Measurements from ENCODE around the gene DNAJC11.
"Not testable (repeated sequence)": the region's sequence is repeated elsewhere in the genome, so short reads cannot be mapped to it uniquely, and the experiment has no call there.

DNAJC11 gene

DNA sequence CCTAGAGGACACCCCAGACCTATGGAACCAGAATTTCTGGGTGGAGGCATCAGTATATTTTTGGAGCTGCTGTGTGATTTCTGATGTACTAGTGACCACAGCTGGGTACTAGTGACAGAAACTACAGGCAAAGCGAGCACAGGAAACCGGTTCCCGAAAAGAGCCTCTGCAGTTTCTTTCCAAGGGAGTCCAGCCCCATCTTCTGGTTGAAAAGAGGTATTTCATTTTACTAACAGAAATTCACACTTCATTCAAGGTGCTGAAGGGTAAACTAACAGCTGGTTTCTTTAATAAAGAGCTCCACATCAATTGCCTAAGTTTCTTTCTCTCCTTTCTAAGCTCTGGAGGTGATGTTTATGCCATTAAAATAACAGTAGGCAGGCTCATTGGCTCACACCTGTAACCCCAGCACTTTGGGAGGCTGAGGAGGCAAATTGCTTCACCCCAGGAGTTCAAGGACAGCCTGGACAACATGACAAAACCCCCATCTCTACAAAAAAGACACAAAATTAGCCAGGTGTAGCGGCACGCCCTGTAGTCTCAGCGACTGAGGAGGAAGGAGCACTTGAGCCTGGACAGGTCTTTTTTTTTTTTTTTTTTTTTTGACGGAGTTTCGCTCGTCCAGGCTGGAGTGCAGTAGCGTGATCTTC lies 55.0 kb downstream of the DNAJC11 start:
- Mint-ChIP-seq H3K27me3 (no peaks in the 10 kb centered on the region), H3K4me1 (no peaks in the 10 kb centered on the region), H3K4me3 (no peak overlapping the region), H3K9me3 (no peaks in the 10 kb centered on the region), H3K27ac (no peak overlapping the region)
- DNase-seq (no peak), ATAC-seq (peak; percentile 57)

DNA sequence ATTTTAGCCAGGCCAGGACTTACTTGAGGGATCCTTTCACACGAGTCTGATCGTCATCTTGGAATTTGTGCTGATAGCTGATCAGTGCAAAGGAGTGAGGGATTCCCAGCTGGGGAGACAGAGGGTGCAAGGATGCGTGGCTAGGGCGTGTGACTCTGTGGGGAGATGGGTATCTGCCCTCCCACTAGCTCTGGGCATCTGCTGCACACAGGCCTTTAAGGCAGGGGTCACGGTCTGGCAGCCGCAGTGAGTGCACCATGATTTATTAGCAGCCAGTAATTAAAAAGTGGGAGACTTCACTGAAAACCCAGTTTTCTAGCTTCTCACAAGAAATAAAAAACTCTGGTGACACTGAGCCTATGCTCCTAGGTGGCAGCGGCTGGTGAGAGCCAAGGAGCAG lies 56.6 kb downstream of the DNAJC11 start:
- Mint-ChIP-seq H3K27me3 (no peaks in the 10 kb centered on the region), H3K4me1 (no peaks in the 10 kb centered on the region), H3K9me3 (no peaks in the 10 kb centered on the region), H3K27ac (no peak overlapping the region), H3K4me3 (no peak overlapping the region)
- no peak for DNase-seq
- ATAC-seq = no peak

DNA sequence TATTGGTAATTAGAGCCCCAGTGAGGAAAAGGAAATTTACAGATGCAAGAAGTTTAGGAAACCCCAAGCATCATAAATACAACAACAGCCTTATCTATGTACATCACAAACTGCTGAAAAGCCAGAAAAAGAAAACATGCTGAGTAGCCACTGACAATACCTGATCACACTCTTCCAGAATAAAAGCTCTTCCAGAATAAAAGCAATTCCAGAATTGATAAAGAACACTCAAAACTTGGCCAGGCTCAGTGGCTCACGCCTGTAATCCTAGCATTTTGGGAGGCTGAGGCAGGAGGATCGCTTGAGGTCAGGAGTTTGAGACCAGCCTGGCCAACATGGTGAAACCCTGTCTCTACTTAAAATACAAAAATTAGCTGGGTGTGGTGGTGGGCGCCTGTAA lies 60.7 kb downstream of the DNAJC11 start:
- not testable (repeated sequence) for H3K4me3 Mint-ChIP-seq, H3K4me1 Mint-ChIP-seq, H3K27ac Mint-ChIP-seq, H3K9me3 Mint-ChIP-seq, H3K27me3 Mint-ChIP-seq, DNase-seq, ATAC-seq

DNA sequence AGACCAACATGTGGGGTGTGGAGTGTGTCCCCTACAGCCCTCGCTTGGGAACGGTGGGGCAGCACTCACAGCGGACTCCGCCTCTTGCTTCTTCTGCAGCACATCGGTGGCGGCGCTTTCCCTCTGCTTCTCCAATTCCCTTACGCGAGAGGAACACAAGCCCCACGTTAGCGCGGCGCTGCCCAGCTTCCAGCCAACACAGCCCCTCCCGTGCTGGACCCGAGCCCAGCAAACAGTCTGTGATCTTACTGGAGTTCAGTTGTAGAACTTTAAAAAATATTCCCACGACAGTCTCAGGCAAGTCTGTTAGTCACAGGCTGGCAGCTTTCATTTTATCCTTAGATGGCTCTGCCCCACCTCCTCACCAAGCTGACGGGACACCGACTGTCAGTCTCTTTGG lies 63.4 kb downstream of the DNAJC11 start:
- no peaks in the 10 kb centered on the region for H3K27me3 Mint-ChIP-seq
- no peak for DNase-seq

DNA sequence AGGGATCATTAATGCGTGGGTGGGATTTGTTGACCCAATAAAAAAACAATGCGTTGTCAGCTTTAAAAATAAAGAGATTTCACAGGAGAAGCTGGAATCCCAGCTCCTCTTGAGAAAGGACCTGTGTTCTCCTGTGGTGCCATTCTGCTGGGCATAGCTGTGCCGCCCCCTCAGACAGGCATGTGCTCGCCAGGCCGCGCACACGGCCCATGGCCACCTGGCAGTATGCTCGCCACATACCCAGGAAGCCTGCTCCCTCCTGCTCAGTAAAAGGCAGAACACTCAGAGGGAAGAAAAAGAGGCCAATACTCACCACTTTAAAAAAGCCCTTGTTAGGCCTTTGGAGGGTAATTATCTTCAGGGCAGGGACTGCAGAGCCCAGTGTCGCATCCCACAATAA lies 63.8 kb downstream of the DNAJC11 start:
- Mint-ChIP-seq H3K27me3 (no peaks in the 10 kb centered on the region), H3K27ac (peak overlapping the region; percentile 37 to 77), H3K4me1 (no peaks in the 10 kb centered on the region), H3K9me3 (no peaks in the 10 kb centered on the region), H3K4me3 (no peak overlapping the region)
- ATAC-seq (no peak), DNase-seq (no peak)

More for the DNA sequence above, 63.4 kb downstream of the DNAJC11 start:
- Mint-ChIP-seq H3K4me3 (no peak overlapping the region), H3K27ac (no peak overlapping the region), H3K9me3 (no peaks in the 10 kb centered on the region), H3K4me1 (no peaks in the 10 kb centered on the region)
- no peak for ATAC-seq

DNA sequence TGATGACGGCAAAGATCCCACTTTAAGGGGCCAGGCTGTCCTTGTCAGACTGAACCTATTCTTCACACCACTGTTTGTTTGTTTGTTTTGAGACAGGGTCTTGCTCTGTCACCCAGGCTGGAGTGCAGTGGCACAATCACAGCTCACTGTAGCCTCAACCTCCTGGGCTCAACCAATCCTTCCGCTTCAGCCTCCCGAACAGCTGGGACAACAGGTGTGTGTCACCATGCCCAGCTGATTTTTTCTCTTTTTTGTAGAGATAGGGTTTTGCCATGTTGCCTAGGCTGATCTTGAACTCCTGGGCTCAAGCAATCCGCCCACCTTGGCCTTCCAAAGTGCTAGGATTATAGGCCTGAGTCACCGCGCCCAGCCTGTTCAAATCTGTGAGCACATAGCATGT lies 64.8 kb downstream of the DNAJC11 start:
- not testable (repeated sequence) for ATAC-seq, H3K27me3 Mint-ChIP-seq, DNase-seq, H3K4me1 Mint-ChIP-seq, H3K9me3 Mint-ChIP-seq, H3K27ac Mint-ChIP-seq, H3K4me3 Mint-ChIP-seq

DNA sequence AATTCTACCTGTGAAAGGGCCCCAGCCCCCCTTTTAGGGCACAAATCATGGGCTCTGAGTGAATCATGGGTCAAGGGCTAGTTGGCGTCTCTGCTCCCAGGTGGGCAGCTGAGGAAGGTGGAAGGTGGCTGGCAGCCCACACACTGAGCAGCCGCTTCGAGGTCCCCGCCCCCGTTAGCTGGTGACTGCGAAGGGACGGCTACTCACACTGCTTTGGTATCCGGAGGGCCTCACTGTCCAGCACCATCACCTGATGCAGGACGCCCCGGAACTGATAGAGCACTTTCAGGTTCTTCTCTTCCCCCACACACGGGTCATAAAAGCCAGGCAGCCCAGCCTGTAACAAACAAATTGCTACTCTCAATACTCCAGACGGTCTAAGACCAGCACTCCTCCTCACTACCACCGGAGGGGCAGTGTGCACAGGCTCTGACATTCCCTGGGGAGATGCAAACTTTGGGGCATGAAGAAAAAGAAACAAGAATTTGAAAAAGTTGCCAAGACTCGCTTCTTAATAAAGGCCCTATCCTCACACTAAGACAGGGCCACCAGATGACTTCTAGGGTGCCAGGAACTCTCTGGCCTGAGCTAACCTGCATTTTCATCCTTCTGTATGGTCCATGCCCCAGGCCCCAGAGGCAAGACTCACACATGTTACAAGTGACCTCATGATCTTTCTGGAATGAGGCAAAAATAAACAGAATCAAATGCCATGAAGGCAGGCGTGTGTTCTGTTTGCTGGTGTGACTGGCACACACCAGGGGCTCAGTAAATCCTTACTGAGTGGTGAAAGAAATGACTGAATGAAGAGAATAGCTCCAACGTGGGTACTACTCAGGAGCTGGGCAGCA lies 65.5 kb downstream of the DNAJC11 start:
- no peaks in the 10 kb centered on the region for H3K27me3 Mint-ChIP-seq
- H3K4me3 Mint-ChIP-seq = no peak overlapping the region
- H3K4me1 Mint-ChIP-seq = no peaks in the 10 kb centered on the region
- H3K9me3 Mint-ChIP-seq = no peaks in the 10 kb centered on the region
- no peak overlapping the region for H3K27ac Mint-ChIP-seq
- ATAC-seq (no peak), DNase-seq (no peak)

DNA sequence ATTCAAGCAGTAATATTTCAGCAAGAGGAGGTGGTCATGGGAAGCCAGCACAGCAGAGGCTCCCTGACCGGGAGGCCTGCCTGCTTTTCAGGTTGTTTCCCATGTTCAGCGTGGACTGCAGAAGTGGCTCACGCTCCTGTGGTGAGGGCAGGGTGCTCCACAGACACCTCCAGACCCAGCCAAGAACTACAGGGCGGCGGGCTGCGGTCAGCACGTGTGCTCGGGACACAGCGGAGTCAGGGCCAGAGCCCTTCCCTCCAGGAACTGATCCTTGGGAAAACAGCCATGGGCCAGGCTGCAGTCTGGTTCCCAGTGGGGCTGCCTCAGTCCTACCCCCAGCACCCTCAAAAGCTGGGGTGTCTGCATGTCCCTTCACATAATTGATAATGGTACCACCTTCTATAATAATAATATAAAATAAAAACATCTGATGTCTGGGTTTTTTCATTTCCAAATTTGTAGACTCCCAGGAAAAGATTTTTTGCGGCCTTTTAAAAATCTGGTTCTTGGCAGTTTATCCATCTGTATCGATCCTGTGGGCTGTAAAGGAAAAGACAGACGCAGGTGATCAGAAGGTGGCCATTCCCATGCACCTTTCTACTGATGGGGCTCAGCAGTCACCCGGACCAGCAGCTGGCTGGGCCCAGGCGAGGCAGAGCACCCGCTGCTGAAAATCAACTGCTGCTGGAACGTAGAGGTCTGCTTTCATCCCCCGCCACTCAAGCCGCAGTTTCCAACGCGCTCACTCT lies 66.3 kb downstream of the DNAJC11 start:
- H3K4me1 Mint-ChIP-seq = no peaks in the 10 kb centered on the region
- no peak overlapping the region for H3K27ac Mint-ChIP-seq
- no peak for ATAC-seq
- DNase-seq = no peak
- H3K4me3 Mint-ChIP-seq = no peak overlapping the region
- H3K27me3 Mint-ChIP-seq = no peaks in the 10 kb centered on the region
- no peaks in the 10 kb centered on the region for H3K9me3 Mint-ChIP-seq

DNA sequence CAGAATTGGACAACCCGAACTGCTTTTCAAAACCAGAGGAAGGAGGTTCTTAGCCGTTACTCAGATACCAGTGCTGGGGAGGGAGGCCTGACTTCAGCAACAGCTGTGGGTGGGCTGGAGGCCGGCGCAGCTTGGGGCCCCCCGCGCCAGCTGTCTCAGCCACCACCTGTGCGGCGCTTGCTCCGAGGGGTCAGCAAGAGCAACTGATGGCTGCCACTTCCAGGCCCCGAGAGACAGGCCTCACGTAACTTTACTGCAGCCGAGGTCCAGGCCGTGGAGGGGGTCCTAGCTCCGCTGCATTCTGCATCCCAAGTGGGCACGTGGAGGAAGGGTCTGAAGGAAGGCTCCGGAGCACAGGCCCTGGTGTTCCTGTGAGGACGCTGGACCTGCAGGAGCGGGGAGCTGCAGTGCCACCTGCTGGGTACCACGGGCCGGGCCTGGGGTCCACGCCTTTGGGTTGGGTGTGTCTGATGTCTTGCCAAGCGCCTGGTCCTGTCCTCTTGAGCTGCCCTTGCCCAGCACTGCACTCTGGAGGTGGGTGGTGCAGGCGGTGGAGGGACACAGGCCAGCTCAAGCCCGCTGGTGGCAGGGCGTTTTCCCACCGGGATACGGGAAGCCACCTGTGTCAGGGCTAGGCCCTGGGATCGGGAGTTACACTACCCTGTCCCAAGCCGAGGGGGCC lies 67.1 kb downstream of the DNAJC11 start:
- Mint-ChIP-seq H3K4me1 (no peaks in the 10 kb centered on the region), H3K27me3 (no peaks in the 10 kb centered on the region), H3K4me3 (no peak overlapping the region), H3K9me3 (no peaks in the 10 kb centered on the region), H3K27ac (no peak overlapping the region)
- DNase-seq = peak; percentile 27 to 45
- peak; percentile 68 for ATAC-seq

DNA sequence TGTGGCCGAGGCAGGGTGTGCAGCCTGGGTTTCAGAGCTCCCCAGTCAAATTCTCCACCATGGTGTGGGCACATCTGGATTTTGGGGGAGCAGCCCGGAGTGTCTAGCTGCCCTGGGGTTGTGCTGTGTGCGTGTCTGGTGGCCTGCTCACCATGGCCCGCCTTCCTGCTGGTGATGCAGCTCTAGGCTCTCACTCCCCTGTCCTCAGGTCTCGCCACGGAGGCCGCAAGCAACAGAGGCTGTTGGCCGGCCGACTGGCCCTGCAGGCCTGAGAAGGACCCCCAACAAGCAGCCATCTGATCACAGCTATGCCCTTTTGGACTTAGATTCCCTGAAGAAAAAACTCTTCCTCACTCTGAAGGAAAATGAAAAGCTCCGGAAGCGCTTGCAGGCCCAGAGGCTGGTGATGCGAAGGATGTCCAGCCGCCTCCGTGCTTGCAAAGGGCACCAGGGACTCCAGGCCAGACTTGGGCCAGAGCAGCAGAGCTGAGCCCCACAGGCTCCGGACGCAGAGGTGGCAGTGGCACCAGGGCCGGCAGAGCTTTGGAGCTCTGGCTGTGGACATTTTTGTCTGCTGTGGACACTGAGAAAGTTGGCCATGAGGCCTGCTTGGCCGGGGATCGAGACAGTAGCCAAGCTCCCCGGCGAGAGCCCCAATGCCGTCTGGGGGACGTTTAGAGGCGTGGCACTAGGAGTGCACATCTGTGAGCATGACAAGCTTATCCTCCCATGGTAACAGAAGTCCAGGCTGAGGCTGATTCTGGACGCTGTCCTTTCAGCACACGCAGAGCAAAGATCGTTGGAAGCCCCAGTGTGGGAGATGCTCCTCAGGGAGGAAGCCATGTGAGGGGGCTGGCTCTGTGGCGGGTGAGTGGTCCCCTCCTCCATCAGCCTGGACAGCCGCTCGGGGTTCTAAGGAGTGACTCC lies 68.8 kb downstream of the DNAJC11 start:
- no peak overlapping the region for H3K4me3 Mint-ChIP-seq
- H3K27ac Mint-ChIP-seq = no peak overlapping the region
- no peaks in the 10 kb centered on the region for H3K27me3 Mint-ChIP-seq
- H3K4me1 Mint-ChIP-seq = peaks cover 4% of the 10 kb centered on the region
- ATAC-seq (peak; percentile 16), DNase-seq (no peak)
- no peaks in the 10 kb centered on the region for H3K9me3 Mint-ChIP-seq

DNA sequence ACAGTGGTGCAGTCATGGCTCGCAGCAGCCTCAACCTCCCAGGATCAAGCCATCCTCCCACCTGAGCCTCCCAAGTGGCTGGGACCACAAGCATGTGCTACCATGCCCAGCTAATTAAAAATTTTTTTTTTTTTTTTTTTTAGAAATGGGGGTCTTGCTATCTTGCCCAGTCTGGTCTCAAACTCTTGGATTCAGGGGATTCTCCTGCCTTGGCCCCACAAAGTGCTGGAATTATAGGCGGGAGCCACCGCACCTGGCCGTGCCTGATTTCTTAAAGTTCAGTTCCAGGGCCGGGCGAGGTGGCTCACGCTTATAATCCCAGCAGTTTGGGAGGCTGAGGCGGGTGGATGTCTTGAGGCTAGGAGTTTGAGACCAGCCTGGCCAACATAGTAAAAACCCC lies 70.6 kb downstream of the DNAJC11 start:
- Mint-ChIP-seq H3K27me3 (no peaks in the 10 kb centered on the region), H3K4me1 (peaks cover 22% of the 10 kb centered on the region), H3K27ac (no peak overlapping the region), H3K9me3 (no peaks in the 10 kb centered on the region), H3K4me3 (no peak overlapping the region)
- ATAC-seq (no peak), DNase-seq (no peak)

DNA sequence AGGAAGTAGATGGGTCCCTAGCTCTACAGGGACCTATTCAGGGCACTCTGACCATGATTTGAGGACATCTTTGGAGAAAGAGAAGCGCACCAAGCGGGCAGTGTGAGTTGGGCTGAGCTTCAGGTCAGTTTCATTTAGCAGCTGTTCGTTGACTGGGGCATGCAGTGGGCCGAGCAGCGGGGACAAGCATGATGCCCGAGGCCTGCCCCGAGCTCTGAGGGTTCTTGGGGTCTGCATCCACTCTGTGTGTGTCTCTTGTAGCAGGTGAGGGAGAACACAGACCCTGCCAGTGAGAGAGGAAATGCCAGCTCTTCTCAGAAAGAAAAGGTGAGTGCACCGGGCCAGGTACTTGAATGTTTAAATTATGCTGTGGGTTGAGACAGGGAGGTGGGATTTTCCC lies 71.6 kb downstream of the DNAJC11 start:
- DNase-seq (no peak), ATAC-seq (no peak)
- no peak overlapping the region for H3K4me3 Mint-ChIP-seq
- H3K9me3 Mint-ChIP-seq = no peaks in the 10 kb centered on the region
- no peaks in the 10 kb centered on the region for H3K27me3 Mint-ChIP-seq
- H3K27ac Mint-ChIP-seq = peak overlapping the region; percentile 93 to 94
- H3K4me1 Mint-ChIP-seq = peaks cover 24% of the 10 kb centered on the region

DNA sequence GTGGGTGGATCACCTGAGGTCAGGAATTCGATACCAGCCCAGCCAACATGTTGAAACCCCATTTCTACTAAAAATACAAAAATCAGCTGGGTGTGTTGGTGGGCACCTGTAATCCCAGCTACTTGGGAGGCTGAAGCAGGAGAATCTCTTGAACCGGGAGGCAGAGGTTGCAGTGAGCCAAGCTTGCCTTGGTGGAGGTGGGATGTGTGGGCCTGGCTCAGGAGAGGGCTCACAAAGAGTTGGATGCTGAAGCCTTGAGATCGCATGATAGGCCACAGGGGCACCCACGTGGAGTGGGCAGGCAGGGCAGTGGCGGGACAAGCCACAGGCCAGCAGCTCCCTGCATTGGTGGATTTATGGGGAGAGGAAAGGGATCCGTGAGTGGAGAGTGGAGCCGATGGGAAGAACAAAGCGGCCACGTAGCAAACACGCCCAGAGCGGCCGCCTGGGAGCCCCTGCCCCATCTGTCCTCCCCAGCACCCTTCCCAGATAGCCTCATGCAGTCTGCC lies 72.6 kb downstream of the DNAJC11 start:
- Mint-ChIP-seq H3K27ac (no peak overlapping the region), H3K4me1 (peaks cover 30% of the 10 kb centered on the region), H3K4me3 (no peak overlapping the region), H3K27me3 (no peaks in the 10 kb centered on the region), H3K9me3 (no peaks in the 10 kb centered on the region)
- DNase-seq (no peak), ATAC-seq (no peak)

DNA sequence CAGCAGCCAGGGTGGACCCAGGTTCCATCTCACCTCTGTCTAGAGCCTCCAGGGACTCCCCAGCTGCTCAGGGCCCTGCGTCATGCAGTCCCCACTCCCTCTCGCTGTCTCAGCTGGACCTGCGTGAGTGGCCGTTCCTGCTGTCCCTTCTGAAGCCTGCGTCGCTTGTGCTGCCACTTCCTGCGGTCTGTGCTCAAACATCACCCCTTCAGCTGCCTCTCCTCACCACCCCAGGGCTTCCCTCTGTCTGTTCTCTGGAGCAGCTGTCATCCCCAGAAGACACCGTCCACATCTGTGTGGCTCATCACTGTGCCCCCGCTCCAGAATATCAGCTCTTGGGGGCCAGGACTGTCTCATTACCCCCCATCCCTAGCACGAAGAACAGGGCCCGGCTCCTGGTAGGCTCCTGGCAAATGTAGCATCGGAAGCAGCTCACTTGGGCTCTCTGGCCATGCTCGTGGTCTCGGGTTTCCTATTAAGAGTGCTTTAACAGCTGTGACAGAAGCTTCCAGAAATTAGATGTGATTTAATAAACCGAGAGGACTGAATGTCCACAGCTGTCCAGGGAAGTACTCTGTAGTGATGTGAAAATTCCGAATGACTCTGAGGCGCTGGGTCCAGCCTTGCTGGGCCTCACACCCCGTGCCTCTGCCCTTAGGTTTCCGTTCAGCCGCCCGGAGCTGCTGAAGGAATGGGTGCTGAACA lies 73.6 kb downstream of the DNAJC11 start:
- DNase-seq (no peak), ATAC-seq (no peak)
- Mint-ChIP-seq H3K4me3 (peak overlapping the region; percentile 21 to 38), H3K27ac (peak overlapping the region in 1 of 2 donors; percentile 68), H3K27me3 (no peaks in the 10 kb centered on the region), H3K9me3 (no peaks in the 10 kb centered on the region), H3K4me1 (peaks cover 30% of the 10 kb centered on the region)

Data from stimulated activated naive CD8-positive, alpha-beta T cell treated with anti-CD3 and anti-CD28 coated beads, Interleukin-15, amount 100 ng/mL, for 72 hours (primary cell).